ENCODE data around the gene NELFB.
A peak's percentile ranks its signal among the peaks of the same experiment; 100 is the strongest.
"Not testable (repeated sequence)": the region's sequence is repeated elsewhere in the genome, so short reads cannot be mapped to it uniquely, and the experiment has no call there.

The NELFB gene

DNA sequence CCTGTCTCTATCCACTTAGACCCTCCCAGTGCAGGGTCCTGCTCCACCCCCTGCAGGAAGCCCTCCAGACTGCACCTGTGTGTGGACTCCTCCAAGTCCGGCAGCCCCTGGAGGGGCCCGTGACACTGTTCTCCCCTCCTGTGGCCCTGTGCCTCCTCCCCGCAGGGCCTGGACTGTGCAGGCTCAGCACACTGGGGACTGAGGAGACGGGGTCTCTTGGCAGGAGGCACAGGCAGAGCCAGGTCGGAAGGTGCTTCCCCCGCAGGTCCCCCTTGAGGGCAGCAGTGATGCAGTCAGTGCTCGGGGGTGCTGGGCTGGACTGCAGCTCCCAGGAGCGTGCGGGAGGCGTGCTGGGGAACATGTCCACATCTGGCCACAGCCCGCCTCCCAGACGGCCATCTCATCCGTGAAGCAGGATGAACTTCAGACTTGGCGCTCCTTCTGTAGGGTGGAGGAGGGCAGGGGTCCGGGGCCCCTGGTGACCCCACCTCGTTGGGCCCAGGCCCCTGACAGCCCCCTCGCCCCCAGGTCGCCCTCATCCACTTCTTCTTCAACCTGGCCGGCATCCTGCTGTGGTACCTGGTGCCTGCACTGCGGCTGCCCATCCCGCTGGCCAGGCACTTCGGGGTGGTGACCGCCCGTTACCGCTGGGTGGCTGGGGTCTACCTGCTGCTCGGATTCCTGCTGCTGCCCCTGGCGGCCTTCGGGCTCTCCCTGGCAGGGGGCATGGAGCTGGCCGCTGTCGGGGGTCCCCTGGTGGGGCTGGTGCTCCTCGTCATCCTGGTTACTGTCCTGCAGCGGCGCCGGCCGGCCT lies 19.5 kb upstream of the NELFB start:
- Mint-ChIP-seq H3K4me1 (ENCODE audit: low read depth) (peaks cover 32% of the 10 kb centered on the region), H3K36me3 (ENCODE audit: low read depth) (peaks cover 6% of the 10 kb centered on the region), H3K27me3 (peaks cover 34% of the 10 kb centered on the region), H3K27ac (no peak overlapping the region), H3K9me3 (no peaks in the 10 kb centered on the region), H3K4me3 (no peak overlapping the region)
- intact Hi-C loops (cut with micrococcal nuclease): no loop called here

DNA sequence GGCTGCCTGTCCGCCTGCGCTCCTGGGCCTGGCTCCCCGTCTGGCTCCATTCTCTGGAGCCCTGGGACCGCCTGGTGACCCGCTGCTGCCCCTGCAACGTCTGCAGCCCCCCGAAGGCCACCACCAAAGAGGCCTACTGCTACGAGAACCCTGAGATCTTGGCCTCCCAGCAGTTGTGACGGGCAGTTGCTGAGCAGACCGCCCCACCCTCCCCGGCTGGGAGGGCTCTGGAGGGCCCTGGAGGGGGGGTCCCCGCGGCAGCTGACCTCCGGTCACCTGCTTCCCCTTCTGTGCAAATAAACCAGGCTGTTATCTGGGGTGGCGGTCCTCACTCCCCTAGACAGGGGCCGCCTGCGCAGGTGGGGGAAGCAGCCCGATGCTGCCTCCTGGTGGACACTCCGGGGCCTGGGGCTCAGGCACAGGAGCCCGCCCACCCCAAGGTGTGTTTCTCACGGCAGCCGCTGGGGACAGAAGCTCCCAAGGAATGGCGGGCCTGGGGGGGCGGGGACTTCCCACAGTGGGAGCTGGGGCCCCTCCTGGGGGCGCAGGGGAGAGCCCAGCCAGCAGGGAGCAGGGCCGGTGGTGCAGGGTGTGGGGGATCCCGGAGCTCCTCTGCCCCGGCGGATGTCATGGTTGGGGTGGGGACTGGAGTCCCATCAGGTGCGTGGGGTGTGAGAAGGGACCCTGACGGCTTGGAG lies 18.7 kb upstream of the NELFB start:
- Mint-ChIP-seq H3K4me1 (ENCODE audit: low read depth) (peaks cover 32% of the 10 kb centered on the region), H3K9me3 (no peaks in the 10 kb centered on the region), H3K27ac (no peak overlapping the region), H3K4me3 (no peak overlapping the region), H3K27me3 (peaks cover 31% of the 10 kb centered on the region), H3K36me3 (ENCODE audit: low read depth) (peaks cover 12% of the 10 kb centered on the region)
- intact Hi-C loops (cut with micrococcal nuclease): no loop called here

DNA sequence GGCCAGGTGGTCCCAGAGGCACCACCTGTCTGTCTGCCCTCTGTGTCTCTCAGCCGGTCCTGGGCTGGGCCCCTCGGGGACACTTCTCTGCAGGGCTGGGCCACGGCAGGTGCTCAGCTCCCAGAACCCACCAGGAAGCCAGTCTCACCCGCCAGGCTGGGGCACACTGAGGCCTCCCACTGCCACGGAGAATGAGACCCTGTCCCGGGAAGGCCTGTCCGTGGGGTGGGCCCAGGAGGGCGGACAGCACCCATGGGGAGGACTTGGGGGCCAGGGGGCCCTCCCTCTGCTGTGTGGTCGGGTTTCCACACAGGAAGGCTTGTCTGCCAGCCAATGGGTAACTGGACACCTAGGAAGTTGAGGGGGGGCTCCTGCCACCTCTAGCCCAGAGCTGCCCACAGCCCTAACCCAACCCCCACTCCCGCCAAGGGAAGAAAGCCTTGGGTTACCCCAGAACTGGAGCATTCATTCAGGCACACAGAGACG lies 18.1 kb upstream of the NELFB start:
- H3K27me3 Mint-ChIP-seq: peaks cover 28% of the 10 kb centered on the region
- peaks cover 32% of the 10 kb centered on the region for H3K4me1 Mint-ChIP-seq (ENCODE audit: low read depth)
- no peaks in the 10 kb centered on the region for H3K9me3 Mint-ChIP-seq
- peaks cover 16% of the 10 kb centered on the region for H3K36me3 Mint-ChIP-seq (ENCODE audit: low read depth)
- H3K27ac Mint-ChIP-seq: no peak overlapping the region
- intact Hi-C loops (cut with micrococcal nuclease): no loop called here
- H3K4me3 Mint-ChIP-seq: no peak overlapping the region

DNA sequence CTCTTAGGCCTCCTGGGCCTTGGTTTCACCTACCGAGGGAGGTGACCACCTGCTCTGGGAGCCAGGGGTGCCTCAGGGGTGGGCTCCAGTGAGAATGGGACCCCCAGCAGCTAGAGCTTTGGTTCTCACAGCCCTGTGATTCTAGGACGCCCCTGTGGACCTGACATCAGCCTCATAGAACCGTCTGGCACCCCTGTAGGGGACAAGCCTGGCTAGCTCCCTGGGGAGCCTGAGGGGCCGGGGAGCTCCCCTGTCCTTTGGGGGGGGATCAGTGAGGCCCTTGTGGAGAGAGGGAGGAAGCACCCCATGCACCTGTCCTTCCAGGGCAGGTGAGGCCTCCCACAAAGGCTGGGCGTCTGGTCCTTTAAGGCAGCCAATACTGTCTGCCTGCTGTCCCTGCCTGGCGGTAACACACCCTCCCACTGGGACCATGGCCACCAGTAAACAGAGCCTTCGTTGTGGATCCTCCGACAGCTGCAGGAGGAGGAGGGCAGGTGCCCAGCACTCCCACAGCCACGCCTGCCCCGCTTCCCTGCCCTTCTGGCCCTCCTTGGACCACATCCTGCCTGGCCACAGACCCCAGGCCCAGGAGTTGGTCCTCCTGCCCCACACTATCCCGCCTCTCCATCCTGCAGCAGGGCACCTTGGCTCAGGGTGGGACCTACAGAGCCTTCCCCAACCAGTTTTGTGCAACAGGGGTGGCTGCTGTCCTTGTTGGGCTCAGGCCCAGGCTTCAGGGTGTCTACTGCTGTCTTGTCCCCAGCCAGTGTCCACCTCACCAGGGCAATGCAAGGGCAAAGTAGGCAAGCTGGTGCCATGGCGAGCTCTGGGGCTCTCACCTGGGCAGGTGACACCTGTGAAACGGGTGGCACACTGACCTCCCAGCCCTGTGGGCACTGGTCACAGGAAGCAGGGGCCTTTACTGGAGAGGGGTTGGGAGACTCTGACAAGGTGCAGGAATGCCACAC lies 17.1 kb upstream of the NELFB start:
- intact Hi-C loops (cut with micrococcal nuclease): no loop called here
- Mint-ChIP-seq H3K9me3 (no peaks in the 10 kb centered on the region), H3K4me3 (no peak overlapping the region), H3K4me1 (ENCODE audit: low read depth) (peaks cover 42% of the 10 kb centered on the region), H3K36me3 (ENCODE audit: low read depth) (peaks cover 27% of the 10 kb centered on the region), H3K27ac (no peak overlapping the region), H3K27me3 (peaks cover 20% of the 10 kb centered on the region)

DNA sequence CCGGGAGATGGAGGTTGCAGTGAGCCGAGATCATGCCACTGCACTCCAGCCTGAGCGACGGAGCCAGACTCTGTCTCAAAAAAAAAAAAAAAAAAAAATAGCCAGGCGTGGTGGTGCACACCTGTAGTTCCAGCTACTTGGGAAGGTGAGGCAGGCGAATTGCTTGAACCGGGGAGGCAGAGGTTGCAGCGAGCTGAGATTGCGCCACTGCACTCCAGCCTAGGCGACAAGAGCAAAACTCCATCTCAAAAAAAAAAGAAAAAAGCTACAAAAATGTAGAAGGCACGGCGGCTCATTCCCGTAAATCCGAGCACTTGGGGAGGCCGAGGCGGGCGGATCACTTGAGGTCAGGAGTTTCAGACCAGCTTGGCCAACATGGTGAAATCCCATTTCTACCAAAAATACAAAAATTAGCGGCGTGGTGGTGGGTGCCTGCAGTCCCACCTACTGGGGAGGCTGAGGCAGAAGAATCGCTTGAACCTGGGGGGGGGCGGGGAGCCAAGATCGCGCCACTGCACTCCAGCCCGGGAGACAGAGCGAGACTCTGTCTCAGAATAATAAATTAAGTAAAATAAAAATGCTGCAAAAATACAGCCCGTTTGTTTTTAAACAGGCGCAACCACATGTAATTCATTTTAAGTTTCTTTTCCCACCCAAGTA lies 15.5 kb upstream of the NELFB start:
- H3K4me1 Mint-ChIP-seq (ENCODE audit: low read depth): peaks cover 57% of the 10 kb centered on the region
- intact Hi-C loops (cut with micrococcal nuclease): not testable (repeated sequence)

DNA sequence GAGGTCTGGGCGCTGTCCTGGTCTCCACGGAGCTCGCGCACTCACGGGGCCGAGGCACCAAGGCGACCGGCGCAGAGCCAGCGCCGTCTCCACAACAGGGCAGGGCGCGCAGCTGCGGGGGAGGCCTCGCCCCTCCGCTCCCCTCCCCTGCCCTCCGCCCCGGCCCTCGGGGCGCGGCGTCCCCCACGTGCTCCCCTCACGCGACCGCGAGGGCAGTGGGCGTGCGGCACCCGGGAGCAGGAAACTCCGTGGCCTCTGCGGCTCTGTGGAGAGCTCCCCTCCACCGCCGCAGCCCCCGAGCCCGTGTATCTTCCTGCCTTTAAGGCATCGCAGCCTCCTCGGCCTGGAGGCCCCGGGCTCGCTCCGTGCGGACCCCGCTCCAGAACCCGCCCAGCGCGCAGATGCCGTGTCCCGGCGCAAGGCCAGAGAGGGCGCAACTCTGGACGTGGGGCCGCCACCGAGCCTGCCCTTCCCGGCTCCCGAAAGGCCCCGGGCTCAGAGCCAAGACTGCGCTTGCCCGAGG lies 14.7 kb upstream of the NELFB start:
- peaks cover 7% of the 10 kb centered on the region for H3K27me3 Mint-ChIP-seq
- intact Hi-C loops (cut with micrococcal nuclease): no loop called here
- peak overlapping the region; percentile 78 for H3K4me3 Mint-ChIP-seq
- H3K36me3 Mint-ChIP-seq (ENCODE audit: low read depth): peaks cover 39% of the 10 kb centered on the region
- no peaks in the 10 kb centered on the region for H3K9me3 Mint-ChIP-seq
- peak overlapping the region; percentile 90 for H3K27ac Mint-ChIP-seq
- peaks cover 57% of the 10 kb centered on the region for H3K4me1 Mint-ChIP-seq (ENCODE audit: low read depth)

More for the DNA sequence above, 15.5 kb upstream of the NELFB start:
- not testable (repeated sequence) for H3K9me3 Mint-ChIP-seq
- Mint-ChIP-seq H3K27ac (peak overlapping the region; percentile 90), H3K27me3 (peaks cover 14% of the 10 kb centered on the region), H3K4me3 (peak overlapping the region; percentile 78), H3K36me3 (ENCODE audit: low read depth) (peaks cover 39% of the 10 kb centered on the region)

DNA sequence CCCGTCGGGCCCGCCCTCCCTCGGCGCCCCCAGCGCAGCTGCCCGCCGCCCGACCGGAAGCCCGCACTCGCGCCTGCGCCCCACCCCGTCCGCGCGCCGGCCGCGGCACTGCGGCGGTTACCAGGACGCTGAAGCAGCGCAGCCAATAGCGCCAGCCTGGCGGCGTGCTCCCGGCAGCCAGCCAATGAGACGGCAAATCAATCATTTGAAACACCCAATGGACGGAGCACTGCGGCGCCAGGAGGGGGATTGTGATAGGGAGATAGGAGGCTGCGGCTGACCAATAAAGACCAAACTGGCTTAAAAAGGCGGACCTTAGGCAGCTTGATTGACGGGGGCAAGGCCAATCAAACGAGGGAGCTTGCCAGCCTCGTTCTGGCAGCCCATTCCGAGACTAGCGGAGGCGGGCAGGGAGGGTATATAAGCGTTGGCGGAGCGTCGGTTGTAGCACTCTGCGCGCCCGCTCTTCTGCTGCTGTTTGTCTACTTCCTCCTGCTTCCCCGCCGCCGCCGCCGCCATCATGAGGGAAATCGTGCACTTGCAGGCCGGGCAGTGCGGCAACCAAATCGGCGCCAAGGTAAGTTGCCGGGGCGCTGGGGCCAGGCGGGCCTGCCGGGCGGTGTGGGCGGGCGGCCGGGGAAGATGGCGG lies 14.2 kb upstream of the NELFB start, which contains the start of gene TUBB4B:
TUBB4B (plus strand) TSS at position 447 of the 649 bp plus-strand sequence; CDS start at position 521, 74 bp downstream.
- Mint-ChIP-seq H3K4me3 (peak within 1 kb of the TSS; percentile 86), H3K36me3 (ENCODE audit: low read depth) (peaks cover 39% of the 10 kb centered on the region), H3K27ac (peak within 1 kb of the TSS; percentile 90), H3K9me3 (no peaks in the 10 kb centered on the region), H3K27me3 (peaks cover 3% of the 10 kb centered on the region), H3K4me1 (ENCODE audit: low read depth) (peaks cover 56% of the 10 kb centered on the region)
- intact Hi-C loops (cut with micrococcal nuclease): loop anchor here (1.0 kb wide), 1 partner anchor 14 kb away; the partner anchor contains the start of gene NELFB

DNA sequence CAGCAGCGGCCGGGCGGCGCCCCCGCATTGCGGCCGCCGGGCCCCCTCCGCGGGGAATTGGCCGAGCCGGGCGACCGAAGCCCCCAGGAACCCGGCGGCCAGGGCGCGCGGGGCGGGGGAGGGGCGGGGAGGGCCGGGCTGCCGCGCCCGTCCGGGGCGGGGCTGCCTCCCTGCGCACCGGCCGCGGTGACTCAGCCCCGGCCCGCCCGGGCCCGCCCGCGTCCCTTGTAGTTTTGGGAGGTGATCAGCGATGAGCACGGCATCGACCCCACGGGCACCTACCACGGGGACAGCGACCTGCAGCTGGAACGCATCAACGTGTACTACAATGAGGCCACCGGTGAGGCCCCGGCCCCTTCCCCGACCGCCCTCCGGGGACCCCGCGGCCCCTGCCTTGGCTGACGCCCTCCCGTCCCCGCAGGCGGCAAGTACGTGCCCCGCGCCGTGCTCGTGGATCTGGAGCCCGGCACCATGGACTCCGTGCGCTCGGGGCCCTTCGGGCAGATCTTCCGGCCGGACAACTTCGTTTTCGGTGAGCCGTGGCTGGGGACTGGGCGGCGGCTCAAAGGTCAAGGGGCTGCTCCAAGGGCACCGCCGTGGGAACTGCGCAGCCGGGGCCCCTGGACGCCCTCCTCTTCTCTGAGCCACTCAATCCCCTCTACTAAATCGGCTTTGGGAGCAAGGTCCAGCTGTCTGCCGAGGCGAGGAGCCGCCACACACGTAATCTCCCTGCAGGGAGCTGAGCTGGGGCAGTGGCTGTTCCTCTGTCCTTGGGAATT lies 13.4 kb upstream of the NELFB start:
- Mint-ChIP-seq H3K36me3 (ENCODE audit: low read depth) (peaks cover 39% of the 10 kb centered on the region), H3K4me3 (peak overlapping the region; percentile 86), H3K27me3 (no peaks in the 10 kb centered on the region), H3K9me3 (no peaks in the 10 kb centered on the region), H3K27ac (peak overlapping the region; percentile 90), H3K4me1 (ENCODE audit: low read depth) (peaks cover 50% of the 10 kb centered on the region)
- intact Hi-C loops (cut with micrococcal nuclease): loop anchor here (1.0 kb wide), 1 partner anchor 14 kb away; the partner anchor contains the start of gene NELFB

DNA sequence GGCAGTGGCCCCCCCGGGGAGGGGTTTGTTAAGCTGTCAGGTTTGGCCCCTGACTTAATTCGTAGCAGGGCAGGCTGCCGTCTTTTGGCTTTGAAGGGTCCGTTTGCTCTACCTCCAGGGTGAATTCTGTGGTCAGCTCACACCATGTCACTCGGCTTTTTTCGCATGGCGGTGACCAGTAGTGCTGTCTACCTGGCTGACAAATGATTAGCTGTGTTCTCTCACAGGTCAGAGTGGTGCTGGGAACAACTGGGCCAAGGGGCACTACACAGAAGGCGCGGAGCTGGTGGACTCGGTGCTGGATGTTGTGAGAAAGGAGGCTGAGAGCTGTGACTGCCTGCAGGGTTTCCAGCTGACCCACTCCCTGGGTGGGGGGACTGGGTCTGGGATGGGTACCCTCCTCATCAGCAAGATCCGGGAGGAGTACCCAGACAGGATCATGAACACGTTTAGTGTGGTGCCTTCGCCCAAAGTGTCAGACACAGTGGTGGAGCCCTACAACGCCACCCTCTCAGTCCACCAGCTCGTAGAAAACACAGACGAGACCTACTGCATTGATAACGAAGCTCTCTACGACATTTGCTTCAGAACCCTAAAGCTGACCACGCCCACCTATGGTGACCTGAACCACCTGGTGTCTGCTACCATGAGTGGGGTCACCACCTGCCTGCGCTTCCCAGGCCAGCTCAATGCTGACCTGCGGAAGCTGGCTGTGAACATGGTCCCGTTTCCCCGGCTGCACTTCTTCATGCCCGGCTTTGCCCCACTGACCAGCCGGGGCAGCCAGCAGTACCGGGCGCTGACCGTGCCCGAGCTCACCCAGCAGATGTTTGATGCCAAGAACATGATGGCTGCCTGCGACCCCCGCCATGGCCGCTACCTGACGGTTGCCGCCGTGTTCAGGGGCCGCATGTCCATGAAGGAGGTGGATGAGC lies 12.6 kb upstream of the NELFB start:
- H3K36me3 Mint-ChIP-seq (ENCODE audit: low read depth): peaks cover 39% of the 10 kb centered on the region
- H3K27ac Mint-ChIP-seq: peak overlapping the region; percentile 90
- intact Hi-C loops (cut with micrococcal nuclease): no loop called here
- H3K4me3 Mint-ChIP-seq: peak overlapping the region; percentile 78
- H3K4me1 Mint-ChIP-seq (ENCODE audit: low read depth): peaks cover 43% of the 10 kb centered on the region
- H3K27me3 Mint-ChIP-seq: no peaks in the 10 kb centered on the region
- H3K9me3 Mint-ChIP-seq: no peaks in the 10 kb centered on the region

DNA sequence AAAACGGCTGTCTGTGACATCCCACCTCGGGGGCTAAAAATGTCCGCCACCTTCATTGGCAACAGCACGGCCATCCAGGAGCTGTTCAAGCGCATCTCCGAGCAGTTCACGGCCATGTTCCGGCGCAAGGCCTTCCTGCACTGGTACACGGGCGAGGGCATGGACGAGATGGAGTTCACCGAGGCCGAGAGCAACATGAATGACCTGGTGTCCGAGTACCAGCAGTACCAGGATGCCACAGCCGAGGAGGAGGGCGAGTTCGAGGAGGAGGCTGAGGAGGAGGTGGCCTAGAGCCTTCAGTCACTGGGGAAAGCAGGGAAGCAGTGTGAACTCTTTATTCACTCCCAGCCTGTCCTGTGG lies 11.9 kb upstream of the NELFB start:
- H3K4me1 Mint-ChIP-seq (ENCODE audit: low read depth): peaks cover 37% of the 10 kb centered on the region
- H3K27me3 Mint-ChIP-seq; H3K4me3 Mint-ChIP-seq; intact Hi-C loops (cut with micrococcal nuclease); H3K27ac Mint-ChIP-seq; H3K9me3 Mint-ChIP-seq: not testable (repeated sequence)
- peaks cover 39% of the 10 kb centered on the region for H3K36me3 Mint-ChIP-seq (ENCODE audit: low read depth)

Data from dendritic cell treated with granulocyte-macrophage colony-stimulating factor and Interleukin-4, amounts not matched to agents 40 ng/mL and 50 ng/mL, for 4 days (primary cell).